Subcutaneous adipose tissue (tissue), 4 donors: ENCODE measurements around the gene TP73. TPM values are rescaled to one million over a fixed set of nuclear protein-coding genes. Genes with fewer than 3 reads are reported as not detected.

Experiments
- total RNA-seq, 4 donors: library from RNA; depleted of rRNA; stranded (reverse); fragments of >200 nt; gene quantifications; one replicate each; pipeline ENCODE4 v1.1.0, GENCODE V29; 2016
- TF ChIP-seq, protein P1 (sequence below): fragments of 450-650 bp; IDR thresholded peaks from one replicate; pipeline ENCODE4 v1.5.1; 2016; ENCODE audit warnings: low read depth, mild to moderate bottlenecking, control low read depth, antibody characterized with exemption, moderate library complexity

TP73 gene
- total RNA-seq, 4 donors from 2014 or later = 0.17 TPM; not detected in 3

- TF ChIP-seq, protein P1, sequence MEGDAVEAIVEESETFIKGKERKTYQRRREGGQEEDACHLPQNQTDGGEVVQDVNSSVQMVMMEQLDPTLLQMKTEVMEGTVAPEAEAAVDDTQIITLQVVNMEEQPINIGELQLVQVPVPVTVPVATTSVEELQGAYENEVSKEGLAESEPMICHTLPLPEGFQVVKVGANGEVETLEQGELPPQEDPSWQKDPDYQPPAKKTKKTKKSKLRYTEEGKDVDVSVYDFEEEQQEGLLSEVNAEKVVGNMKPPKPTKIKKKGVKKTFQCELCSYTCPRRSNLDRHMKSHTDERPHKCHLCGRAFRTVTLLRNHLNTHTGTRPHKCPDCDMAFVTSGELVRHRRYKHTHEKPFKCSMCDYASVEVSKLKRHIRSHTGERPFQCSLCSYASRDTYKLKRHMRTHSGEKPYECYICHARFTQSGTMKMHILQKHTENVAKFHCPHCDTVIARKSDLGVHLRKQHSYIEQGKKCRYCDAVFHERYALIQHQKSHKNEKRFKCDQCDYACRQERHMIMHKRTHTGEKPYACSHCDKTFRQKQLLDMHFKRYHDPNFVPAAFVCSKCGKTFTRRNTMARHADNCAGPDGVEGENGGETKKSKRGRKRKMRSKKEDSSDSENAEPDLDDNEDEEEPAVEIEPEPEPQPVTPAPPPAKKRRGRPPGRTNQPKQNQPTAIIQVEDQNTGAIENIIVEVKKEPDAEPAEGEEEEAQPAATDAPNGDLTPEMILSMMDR = no peak
These were observed 39.3 kb downstream of the TP73 start for GRCh38 chr1:3691421-3692204.

DNA sequence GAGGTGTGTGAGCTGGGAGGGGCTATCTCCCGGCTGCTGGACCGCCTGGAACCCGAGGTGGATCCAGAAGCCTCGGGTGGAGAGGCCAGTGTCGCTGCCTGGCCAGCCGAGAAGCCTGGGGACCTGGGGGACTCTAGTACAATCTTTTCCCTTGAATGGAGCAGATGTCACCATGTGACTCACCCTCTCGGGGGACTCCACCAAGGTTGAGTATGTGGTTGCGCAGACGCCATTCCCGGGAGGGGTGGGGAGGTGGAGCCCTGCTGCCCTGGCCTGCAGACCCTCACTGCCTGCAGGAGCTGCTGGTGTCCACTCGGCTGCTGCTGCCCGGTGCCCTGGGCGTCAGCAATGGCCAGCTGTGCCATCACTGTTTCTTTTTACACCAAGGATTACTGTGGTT lies 40.3 kb downstream of the TP73 start:
- TF ChIP-seq, protein P1 = no peak

DNA sequence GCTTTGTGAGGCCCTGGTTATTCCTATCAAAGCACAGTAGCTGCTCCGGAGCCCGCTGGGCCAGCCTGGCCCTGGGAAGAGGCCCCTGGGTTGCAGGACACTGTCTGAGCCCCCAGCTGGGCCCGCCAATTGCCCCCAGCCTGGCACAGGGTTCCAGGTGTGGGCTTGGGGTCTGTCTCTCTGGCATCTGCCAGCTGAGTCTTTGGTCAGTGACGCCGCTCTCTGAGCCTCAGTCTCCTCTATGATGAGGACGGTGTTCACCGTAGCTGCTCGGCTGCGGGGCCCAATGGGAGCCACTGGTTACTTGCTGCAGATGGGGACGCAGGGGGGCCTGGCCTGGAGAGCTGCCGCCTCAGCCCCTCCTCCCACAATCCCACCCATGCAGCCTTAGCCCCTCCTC lies 41.0 kb downstream of the TP73 start:
- TF ChIP-seq, protein P1 = no peak

DNA sequence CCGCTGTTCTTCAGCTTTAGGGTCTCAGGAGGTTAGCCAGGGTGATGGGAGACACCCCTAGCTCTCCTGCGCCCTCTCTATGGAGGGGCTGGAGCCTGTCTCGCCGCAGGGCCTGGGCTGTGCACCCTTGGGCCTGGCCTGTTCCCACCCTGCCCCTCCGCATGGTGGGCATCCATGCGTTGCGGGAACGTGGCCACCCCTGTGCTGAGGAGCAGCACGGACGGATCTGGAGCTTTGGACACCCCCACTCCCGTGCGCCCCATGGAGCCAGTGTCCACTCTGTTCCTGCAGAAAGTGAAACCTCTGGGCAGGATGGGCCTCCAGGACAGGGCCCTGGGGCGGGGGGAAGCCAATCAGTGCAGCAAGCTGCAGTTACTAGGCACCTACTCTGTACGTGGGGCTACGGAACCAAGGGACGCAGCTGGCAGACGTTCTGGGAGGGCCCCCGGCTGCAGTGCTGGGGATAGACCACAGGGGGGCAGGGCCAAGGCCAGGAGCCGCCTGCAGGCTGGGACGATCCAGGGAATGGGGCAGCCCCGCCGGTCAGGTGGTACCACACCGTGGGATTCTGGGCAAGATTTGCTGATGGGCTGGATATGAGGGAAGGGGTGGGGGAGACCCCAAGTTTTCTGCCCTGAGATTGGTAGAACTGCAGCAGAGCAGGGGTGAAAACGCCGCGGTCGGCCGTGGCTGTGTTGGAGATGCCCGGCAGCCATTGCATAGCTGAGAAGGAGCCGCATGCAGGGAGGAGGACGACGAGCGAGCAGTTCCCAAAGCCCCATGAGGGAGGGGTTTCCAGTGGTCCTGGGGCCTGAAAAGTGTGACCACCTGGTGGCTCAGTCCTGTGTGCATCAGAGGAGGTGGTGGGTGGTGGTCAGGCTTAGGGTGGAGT lies 43.3 kb downstream of the TP73 start:
- TF ChIP-seq, protein P1 = no peak

DNA sequence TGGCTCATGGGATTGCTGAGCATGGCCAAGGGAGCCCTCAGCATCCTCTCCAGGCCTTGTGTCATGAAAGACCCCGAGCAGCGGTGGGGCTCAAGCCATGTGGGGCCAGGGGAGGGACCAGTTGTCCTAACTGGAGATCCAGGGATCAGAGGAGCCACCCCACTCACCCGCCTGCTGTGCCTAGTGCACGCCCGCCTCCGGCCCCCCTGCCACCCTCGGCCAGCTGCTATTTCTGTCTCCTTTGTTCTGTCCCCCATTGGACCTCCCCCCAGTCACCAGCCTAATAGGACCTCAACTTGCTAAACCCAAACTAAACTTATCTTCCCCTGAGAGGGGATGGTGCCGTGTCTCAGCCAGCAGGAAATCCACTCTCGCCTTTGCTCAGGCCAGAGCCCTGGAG lies 44.4 kb downstream of the TP73 start:
- TF ChIP-seq, protein P1 = no peak

DNA sequence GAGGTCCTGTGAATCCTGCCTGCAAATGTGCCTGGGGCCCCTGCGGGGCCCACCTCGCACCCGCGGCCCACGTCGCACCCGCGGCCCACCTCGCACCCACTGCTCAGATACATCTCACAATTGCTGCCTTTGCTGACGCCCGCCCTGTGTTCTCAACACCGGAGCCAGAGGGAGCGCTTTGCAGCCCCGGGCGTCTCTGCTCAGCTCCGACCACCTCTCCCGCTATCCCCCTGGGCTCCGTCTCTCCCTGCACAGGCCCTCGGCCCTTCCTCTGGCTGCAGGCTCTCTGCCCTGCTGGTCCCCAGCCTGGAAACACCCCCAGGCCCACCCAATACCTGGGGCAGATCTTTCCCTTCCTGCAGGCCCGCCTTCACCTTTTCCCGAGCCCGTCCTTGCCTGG lies 44.8 kb downstream of the TP73 start:
- TF ChIP-seq, protein P1 = no peak

GRCh38 chr1:3697810-3698209 lies 45.5 kb downstream of the TP73 start:
- TF ChIP-seq, protein P1 = no peak
